GM19455 (cell line): ENCODE data around the gene ADGRF3.
"Not testable (repeated sequence)": the region's sequence is repeated elsewhere in the genome, so short reads cannot be mapped to it uniquely, and the experiment has no call there.

Experiments used
- ATAC-seq: cut with Tn5 transposase; IDR thresholded peaks from one replicate; pipeline ENCODE4 v1.9.1; 2021; ENCODE audit not compliant: unreplicated experiment

The ADGRF3 gene

GRCh38 chr2:26283606-26284005, 63.0 kb downstream of the ADGRF3 start:
- ATAC-seq: no peak

DNA sequence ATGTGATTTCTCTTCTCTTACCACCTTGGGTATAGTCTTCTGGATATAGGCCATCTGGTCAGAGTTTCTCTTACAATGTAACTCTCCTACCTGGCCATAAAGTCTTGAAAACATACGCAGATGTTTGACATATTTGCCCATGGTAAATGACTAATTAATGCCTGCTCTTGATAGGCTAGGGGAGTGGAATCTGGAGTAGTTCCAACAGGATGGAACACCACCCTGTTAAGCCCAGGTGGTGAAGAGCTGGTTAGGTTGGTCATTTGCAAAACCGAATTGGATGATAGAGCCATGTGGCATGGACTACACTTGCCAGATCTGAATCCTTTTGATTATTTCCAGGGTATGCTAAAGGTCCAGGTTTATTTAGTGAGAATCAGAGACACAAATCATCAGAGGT, 65.4 kb downstream of the ADGRF3 start:
- ATAC-seq: no peak

DNA sequence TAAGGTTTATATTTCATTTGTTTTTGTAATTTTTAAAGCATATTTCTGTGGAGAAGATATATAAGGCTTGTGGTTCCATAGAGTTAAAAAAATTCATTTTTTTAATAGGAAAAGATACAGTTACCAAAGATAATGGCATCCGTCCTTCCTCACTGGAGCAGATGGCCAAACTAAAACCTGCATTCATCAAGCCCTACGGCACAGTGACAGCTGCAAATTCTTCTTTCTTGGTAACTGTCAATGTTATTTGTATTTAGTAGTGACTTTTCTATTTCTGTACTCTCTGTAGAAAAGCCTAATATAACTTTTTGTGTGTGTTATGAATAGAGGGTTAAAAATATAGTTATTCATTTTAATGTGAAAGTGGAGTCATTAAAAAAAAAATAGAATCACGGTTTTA, 66.7 kb downstream of the ADGRF3 start:
- ATAC-seq: no peak

DNA sequence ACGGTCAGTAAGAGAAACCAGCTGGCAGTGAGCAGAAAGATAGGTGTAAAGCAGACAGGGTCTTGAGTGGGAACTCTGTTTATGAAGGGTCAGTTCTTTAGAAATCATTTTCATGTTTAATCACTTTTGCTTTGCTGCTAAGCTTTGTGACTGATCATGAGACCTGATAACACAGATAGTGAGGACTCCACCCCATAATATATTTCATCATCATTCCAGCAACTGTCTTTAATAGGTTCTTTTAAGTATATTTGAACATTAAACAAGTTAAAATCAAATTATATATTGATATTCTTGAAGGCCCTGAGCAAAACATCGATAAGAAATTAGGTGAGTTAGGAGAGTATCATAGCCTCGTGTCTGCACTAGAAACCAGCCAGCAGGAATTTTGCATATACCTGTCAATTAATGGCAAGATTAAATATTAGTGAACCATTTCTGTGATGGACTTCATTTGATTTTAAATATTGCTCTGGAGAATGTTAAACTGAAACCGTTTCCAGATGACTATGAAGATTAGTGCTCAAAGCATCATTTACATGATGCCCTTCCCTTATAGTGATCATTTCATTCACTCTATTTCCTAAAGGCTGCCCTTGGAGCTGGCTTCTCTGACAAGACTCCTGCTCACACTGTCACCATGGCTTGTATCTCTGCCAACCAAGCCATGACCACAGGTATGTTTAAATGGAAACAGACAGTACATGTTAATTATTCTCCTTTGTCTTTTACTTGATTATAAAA, 69.9 kb downstream of the ADGRF3 start:
- ATAC-seq: no peak

DNA sequence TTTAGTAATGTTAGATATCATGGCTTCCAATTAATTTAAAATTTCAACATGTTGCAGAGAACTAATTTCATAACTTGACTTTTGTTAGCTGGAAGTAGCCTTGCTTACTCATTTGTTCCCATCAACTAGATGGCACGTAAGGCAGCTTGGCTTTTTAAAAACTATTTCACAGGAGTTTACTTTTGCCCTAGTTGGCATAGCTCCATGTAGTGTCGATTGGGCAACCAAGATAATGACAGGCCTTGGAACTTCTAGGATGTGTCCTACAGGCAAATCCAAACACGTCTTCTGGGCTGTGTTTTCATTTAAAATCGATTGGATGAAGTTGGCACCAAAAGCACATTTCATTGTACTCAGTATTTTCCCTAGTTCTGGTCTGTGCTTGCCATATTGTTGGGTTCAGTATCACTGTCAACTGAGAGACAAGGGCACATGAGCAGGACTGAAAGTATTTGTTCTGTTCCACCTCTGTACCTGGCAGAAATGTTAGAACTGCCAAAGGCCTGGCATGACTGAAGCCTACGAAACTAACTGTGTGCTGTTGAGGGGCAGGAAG, 72.5 kb downstream of the ADGRF3 start:
- no peak for ATAC-seq

- no peak for ATAC-seq
Measured at GRCh38 chr2:26273501-26273900, 73.1 kb downstream of the ADGRF3 start.

- no peak for ATAC-seq
Measured at GRCh38 chr2:26270373-26270772, 76.2 kb downstream of the ADGRF3 start.

- no peak for ATAC-seq
Measured at GRCh38 chr2:26269571-26270158, 76.9 kb downstream of the ADGRF3 start.

DNA sequence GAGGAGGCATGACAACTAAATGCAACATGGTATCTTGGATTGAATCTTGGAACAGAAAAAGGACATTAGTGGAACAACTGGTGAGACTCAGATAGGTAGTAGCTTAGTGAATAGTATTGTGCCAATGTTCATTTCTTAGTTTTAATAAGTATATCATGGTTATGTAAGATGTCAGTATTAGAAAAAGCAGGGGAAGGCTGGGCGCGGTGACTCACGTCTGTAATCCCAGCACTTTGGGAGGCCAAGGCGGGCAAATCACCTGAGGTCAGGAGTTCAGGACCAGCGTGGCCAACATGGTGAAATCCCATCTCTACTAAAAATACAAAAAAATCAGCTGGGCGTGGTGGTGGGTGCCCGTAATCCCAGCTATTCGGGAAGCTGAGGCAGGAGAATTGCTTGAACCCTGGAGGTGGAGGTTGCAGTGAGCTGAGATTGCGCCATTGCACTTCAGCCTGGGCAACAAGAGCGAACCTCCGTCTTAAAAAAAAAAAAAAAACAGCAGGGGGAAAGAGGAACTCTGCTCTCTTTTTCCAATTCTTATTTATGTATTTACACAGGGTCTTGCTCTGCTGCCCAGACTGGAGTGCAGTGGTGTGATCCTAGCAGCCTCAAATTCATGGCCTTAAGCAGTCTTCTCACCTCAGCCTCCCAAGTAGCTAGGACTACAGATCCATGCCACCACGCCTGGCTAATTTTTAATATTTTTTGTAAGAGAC, 77.8 kb downstream of the ADGRF3 start:
- not testable (repeated sequence) for ATAC-seq

- no peak for ATAC-seq
Measured at GRCh38 chr2:26268213-26268612, 78.4 kb downstream of the ADGRF3 start.

GRCh38 chr2:26258836-26259235, 87.8 kb downstream of the ADGRF3 start:
- ATAC-seq: not testable (repeated sequence)
